ENCODE results near the gene FAM174B.

DNA sequence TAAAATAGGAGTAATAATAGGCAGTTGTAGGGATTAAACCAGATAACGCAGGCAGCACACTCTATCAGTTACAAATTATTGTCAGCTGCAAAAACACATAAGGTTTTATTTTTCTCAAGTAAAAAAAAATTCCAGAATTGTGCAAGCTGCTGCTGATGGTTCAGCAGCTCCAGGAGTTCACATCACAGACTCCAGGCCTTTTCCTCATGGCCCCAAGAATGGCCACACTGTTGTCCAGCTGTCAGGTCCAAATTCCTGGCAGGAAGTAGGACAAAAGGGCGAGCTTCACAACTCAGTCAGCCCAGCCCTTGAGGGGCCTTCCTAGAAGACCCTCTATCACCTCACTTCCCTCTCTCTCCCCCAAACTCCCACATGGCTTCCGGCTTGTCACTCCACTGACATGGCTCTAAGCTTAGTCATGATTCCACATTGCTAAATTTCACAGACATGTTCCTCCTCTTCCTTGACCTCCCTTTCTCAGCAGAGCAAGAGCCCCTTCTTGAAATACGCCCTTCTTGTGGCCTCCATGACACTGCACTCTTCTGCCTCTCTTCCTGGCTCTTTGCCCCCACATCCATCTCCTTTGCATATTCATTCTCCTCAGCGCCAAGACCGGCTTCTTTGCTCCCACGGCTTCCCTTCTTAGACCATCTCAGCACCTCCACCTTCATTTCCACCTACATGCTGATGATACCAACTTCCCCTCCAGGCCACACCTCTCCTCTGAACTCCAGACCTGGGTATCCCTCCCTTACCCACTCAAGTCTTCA is 27.4 kb upstream of the FAM174B start:
- TF ChIP-seq POLR2AphosphoS5 (IDR thresholded peaks at IDR 0.05; ENCODE audit: low read depth, low read length): no peak
- TF ChIP-seq, protein P1, sequence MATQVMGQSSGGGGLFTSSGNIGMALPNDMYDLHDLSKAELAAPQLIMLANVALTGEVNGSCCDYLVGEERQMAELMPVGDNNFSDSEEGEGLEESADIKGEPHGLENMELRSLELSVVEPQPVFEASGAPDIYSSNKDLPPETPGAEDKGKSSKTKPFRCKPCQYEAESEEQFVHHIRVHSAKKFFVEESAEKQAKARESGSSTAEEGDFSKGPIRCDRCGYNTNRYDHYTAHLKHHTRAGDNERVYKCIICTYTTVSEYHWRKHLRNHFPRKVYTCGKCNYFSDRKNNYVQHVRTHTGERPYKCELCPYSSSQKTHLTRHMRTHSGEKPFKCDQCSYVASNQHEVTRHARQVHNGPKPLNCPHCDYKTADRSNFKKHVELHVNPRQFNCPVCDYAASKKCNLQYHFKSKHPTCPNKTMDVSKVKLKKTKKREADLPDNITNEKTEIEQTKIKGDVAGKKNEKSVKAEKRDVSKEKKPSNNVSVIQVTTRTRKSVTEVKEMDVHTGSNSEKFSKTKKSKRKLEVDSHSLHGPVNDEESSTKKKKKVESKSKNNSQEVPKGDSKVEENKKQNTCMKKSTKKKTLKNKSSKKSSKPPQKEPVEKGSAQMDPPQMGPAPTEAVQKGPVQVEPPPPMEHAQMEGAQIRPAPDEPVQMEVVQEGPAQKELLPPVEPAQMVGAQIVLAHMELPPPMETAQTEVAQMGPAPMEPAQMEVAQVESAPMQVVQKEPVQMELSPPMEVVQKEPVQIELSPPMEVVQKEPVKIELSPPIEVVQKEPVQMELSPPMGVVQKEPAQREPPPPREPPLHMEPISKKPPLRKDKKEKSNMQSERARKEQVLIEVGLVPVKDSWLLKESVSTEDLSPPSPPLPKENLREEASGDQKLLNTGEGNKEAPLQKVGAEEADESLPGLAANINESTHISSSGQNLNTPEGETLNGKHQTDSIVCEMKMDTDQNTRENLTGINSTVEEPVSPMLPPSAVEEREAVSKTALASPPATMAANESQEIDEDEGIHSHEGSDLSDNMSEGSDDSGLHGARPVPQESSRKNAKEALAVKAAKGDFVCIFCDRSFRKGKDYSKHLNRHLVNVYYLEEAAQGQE (IDR thresholded peaks at IDR 0.05; ENCODE audit: insufficient read depth in 1 of 2, low read depth in 2 of 2, low read length in 2 of 2): no peak
